GM12873 (cell line): ENCODE data around the gene TCF20.

Source experiments
- CTCF ChIP-seq: IDR thresholded peaks from 2 replicates; pipeline ENCODE4 v1.5.1; 2012; ENCODE audit warnings: low read depth, mild to moderate bottlenecking, moderate library complexity, low read length, control low read depth; ENCODE audit not compliant: insufficient read depth; ENCODE audit errors: missing control alignments

The TCF20 gene

GRCh38 chr22:42262964-42263363, 7.5 kb downstream of the TCF20 start:
- no peak for TF ChIP-seq CTCF

- no peak for TF ChIP-seq CTCF
These were observed 9.2 kb downstream of the TCF20 start for GRCh38 chr22:42261296-42261695.

DNA sequence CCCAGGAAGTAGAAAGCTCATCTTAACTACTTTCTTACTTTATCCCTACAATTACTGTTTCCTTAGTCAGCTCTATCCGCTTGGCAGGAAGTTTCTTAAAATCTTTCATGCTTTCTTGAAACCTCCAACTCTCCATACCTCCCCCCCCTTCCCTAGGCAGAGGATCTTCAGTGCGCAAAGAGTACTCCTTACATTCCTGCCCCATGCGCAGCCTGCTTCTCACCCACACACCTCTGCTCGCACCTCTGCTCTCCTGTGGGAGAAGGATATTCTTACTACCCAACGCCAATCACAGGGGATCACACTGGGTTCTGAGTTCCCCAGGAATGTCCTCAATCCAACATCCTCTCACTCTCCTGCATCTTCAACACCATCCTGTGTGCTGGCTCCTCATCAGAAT, 12.3 kb downstream of the TCF20 start:
- TF ChIP-seq CTCF = no peak

DNA sequence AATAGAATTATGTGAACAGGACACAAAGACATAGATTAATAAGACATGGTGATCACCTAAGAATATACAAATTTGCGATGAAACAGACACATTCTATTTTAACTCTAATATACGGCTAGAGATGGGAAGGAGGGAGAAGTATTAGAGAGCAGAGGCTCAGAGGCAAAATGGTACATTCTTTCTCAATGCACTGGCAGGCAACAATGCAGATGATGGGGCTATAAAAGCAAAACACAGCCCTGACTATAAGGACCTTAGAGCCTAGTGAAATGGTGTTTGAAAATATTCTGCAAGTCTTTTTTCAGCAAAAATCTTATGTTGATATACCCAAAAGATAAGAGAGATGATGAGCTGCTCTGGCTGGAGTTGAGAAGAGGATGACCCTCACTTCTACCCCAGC, 13.1 kb downstream of the TCF20 start:
- no peak for TF ChIP-seq CTCF

DNA sequence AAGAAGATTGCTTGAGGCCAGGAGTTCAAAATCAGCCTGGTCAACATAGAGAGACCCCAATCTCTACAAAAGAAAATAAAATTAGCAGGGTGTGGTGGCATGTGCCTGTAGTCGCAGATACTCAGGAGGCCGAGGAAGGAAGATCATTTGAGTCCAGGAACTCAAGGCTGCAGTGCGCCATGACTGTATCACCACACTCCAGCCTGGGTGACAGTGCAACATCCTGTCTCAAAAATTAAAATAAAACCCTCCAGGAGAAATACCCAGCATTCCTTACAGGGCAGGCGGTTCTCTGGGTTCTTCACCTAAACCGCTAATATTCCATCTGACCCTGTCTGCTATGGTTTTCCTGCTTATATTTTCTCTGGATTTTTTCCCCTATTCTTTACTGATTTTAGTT, 13.5 kb downstream of the TCF20 start:
- no peak for TF ChIP-seq CTCF

GRCh38 chr22:42256220-42256619, 14.2 kb downstream of the TCF20 start:
- TF ChIP-seq CTCF = no peak

GRCh38 chr22:42249831-42250230, 20.6 kb downstream of the TCF20 start:
- TF ChIP-seq CTCF = no peak
